H1 (cell line): ENCODE data around the gene RIPOR3. TPM values are rescaled to one million over a fixed set of nuclear protein-coding genes. Genes with fewer than 3 reads are reported as not detected.

Experiments used
- CTCF ChIA-PET: fragments of 300-600 bp; sonication (Branson Sonifier 250); formaldehyde crosslinking; loops from one replicate; lab custom pipeline; 2021; ENCODE audit not compliant: partially characterized antibody; lab: Charles Lee
- POLR2A ChIA-PET: fragments of 300-600 bp; sonication (Branson Sonifier 250); formaldehyde crosslinking; loops from one replicate; lab custom pipeline; 2021; ENCODE audit warnings: inconsistent platforms; ENCODE audit not compliant: partially characterized antibody; lab: Charles Lee
- DNase-seq, 2 experiments: peaks; one replicate each; pipeline versions ENCODE4 v3.0.0 to v3.0.0-alpha.2; 2010 to 2022; ENCODE audit warnings: low spot score in 2 of 2, low read depth in 1 of 2, mixed read lengths in 1 of 2
- FAIRE-seq: peaks from 2 replicates; lab custom pipeline; 2011; peaks lifted over from hg19 to GRCh38; lab: Jason Lieb, UNC
- H2AFZ ChIP-seq: 2 replicates; pipeline ENCODE4 v1.8.1; 2012; ENCODE audit warnings: low read length, inconsistent platforms
- H2AK5ac ChIP-seq: 2 replicates; pipeline ENCODE4 v1.6.1; 2013; ENCODE audit warnings: low read depth, low read length
- H2BK120ac ChIP-seq: replicated peaks from 2 replicates; pipeline ENCODE3; 2013; ENCODE audit warnings: low read depth, low read length, inconsistent platforms
- H2BK12ac ChIP-seq: 2 replicates; pipeline ENCODE4 v1.6.1; 2013; ENCODE audit warnings: low read depth, low read length
- H2BK15ac ChIP-seq: 2 replicates; pipeline ENCODE4 v1.6.1; 2013; ENCODE audit warnings: low read length
- H2BK20ac ChIP-seq: 2 replicates; pipeline ENCODE4 v1.6.1; 2013; ENCODE audit warnings: low read length
- H2BK5ac ChIP-seq: 2 replicates; pipeline ENCODE4 v1.6.1; 2013; ENCODE audit warnings: low read depth, low read length
- H3K14ac ChIP-seq: 2 replicates; pipeline ENCODE4 v1.6.1; 2013; ENCODE audit warnings: inconsistent platforms; ENCODE audit not compliant: insufficient read length
- H3K18ac ChIP-seq: 2 replicates; pipeline ENCODE4 v1.6.1; 2013; ENCODE audit warnings: low read length; ENCODE audit errors: extremely low read depth
- H3K23ac ChIP-seq: 2 replicates; pipeline ENCODE4 v1.6.1; 2013; ENCODE audit warnings: inconsistent platforms; ENCODE audit not compliant: insufficient read length
- H3K23me2 ChIP-seq: 2 replicates; pipeline ENCODE4 v1.6.1; 2013; ENCODE audit warnings: low read depth, low read length
- H3K27ac ChIP-seq: 2 replicates; pipeline ENCODE4 v1.6.1; 2011; ENCODE audit warnings: low read depth, low read length, inconsistent platforms
- H3K27me3 ChIP-seq, 4 experiments: replicated peaks in 1 of 4; 1 replicate in 1 of 4; 2 replicates in 3 of 4; pipeline versions ENCODE4 v1.6.1 to v1.8.1; 2011 to 2013; ENCODE audit warnings: low read length in 3 of 4, mild to moderate bottlenecking in 3 of 4, inconsistent platforms in 2 of 4, mixed read lengths in 2 of 4, moderate library complexity in 1 of 4; ENCODE audit not compliant: control insufficient read depth in 3 of 4, insufficient read depth in 3 of 4; ENCODE audit errors: extremely low read depth in 1 of 4
- H3K36me3 ChIP-seq, 4 experiments: 2 replicates each; pipeline versions ENCODE4 v1.6.1 to v1.8.1; 2011 to 2013; ENCODE audit warnings: mild to moderate bottlenecking in 4 of 4, low read length in 3 of 4, moderate library complexity in 2 of 4, control low read depth in 1 of 4, inconsistent platforms in 1 of 4; ENCODE audit not compliant: insufficient read depth in 4 of 4, control insufficient read depth in 2 of 4
- H3K4ac ChIP-seq: replicated peaks from 2 replicates; pipeline ENCODE3; 2013; ENCODE audit warnings: low read length, low read depth, mixed read lengths, inconsistent platforms; ENCODE audit not compliant: insufficient read length
- H3K4me1 ChIP-seq, 4 experiments: replicated peaks in 1 of 4; 1 replicate in 1 of 4; 2 replicates in 3 of 4; pipeline versions ENCODE4 v1.6.1 to v1.8.1; 2011 to 2013; ENCODE audit warnings: low read length in 3 of 4, inconsistent platforms in 2 of 4, mixed read lengths in 1 of 4; ENCODE audit not compliant: insufficient read depth in 4 of 4, control insufficient read depth in 3 of 4
- H3K4me2 ChIP-seq, 2 experiments: 2 replicates each; pipeline versions ENCODE4 v1.6.1 to v1.8.1; 2011 to 2013; ENCODE audit warnings: low read depth in 2 of 2, low read length in 2 of 2, control low read depth in 1 of 2, inconsistent platforms in 1 of 2, mild to moderate bottlenecking in 1 of 2; ENCODE audit not compliant: insufficient read depth in 1 of 2
- H3K4me3 ChIP-seq, 4 experiments: fragments of 200-600, 300-600 bp in 1 of 4; sonication (generic), shearing (Covaris generic), sonication (Bioruptor Twin) in 1 of 4; 2 replicates each; pipeline versions ENCODE4 v1.5.1 to v1.8.1; 2011 to 2016; ENCODE audit warnings: low read length in 4 of 4, low read depth in 3 of 4, control low read depth in 2 of 4, inconsistent platforms in 2 of 4, mild to moderate bottlenecking in 2 of 4, mixed read lengths in 1 of 4, moderate library complexity in 1 of 4; ENCODE audit not compliant: insufficient read depth in 2 of 4; ENCODE audit errors: extremely low read depth in 1 of 4
- H3K56ac ChIP-seq: replicated peaks from 2 replicates; pipeline ENCODE3; 2013; ENCODE audit warnings: low read depth, mild to moderate bottlenecking, mixed read lengths, low read length, inconsistent platforms; ENCODE audit not compliant: insufficient read length
- H3K79me1 ChIP-seq: 2 replicates; pipeline ENCODE4 v1.6.1; 2013; ENCODE audit warnings: low read depth, low read length, control low read depth
- H3K79me2 ChIP-seq, 2 experiments: 2 replicates each; pipeline versions ENCODE4 v1.6.1 to v1.8.1; 2012 to 2013; ENCODE audit warnings: low read length in 2 of 2, mild to moderate bottlenecking in 2 of 2, inconsistent platforms in 1 of 2; ENCODE audit not compliant: insufficient read depth in 2 of 2, control insufficient read depth in 1 of 2
- H3K9ac ChIP-seq, 4 experiments: replicated peaks in 1 of 4; 1 replicate in 1 of 4; 2 replicates in 3 of 4; pipeline versions ENCODE4 v1.6.1 to v1.8.1; 2011 to 2013; ENCODE audit warnings: low read depth in 3 of 4, low read length in 3 of 4, control low read depth in 2 of 4, mild to moderate bottlenecking in 2 of 4, moderate library complexity in 2 of 4, inconsistent platforms in 1 of 4; ENCODE audit errors: extremely low read depth in 1 of 4
- H3K9me3 ChIP-seq, 2 experiments: 2 replicates each; pipeline versions ENCODE4 v1.6.1 to v1.8.1; 2012 to 2013; ENCODE audit warnings: mild to moderate bottlenecking in 2 of 2, moderate library complexity in 2 of 2, control low read depth in 1 of 2, inconsistent platforms in 1 of 2, low read depth in 1 of 2, low read length in 1 of 2, mixed read lengths in 1 of 2; ENCODE audit not compliant: insufficient read depth in 2 of 2
- H4K20me1 ChIP-seq, 2 experiments: replicated peaks in 1 of 2; 2 replicates each; pipeline versions ENCODE3 to v1.8.1; 2011 to 2013; ENCODE audit warnings: inconsistent platforms in 2 of 2, low read length in 2 of 2, mild to moderate bottlenecking in 1 of 2; ENCODE audit not compliant: insufficient read depth in 2 of 2, control insufficient read depth in 1 of 2
- H4K5ac ChIP-seq: 2 replicates; pipeline ENCODE4 v1.6.1; 2013; ENCODE audit warnings: low read length, low read depth, mixed read lengths, inconsistent platforms; ENCODE audit not compliant: insufficient read length
- H4K8ac ChIP-seq: 2 replicates; pipeline ENCODE4 v1.8.0; 2013; ENCODE audit warnings: mild to moderate bottlenecking, moderate library complexity, low read length, inconsistent platforms; ENCODE audit not compliant: insufficient read depth; ENCODE audit errors: extremely low read depth
- H4K91ac ChIP-seq: replicated peaks from 2 replicates; pipeline ENCODE3; 2013; ENCODE audit warnings: low read length, mixed read lengths, inconsistent platforms; ENCODE audit not compliant: insufficient read length
- SUZ12 ChIP-seq: fragments of 200-600 bp; sonication (generic); IDR thresholded peaks from 2 replicates; pipeline ENCODE4 v1.6.1; 2012; ENCODE audit warnings: mild to moderate bottlenecking, inconsistent platforms, low read length, moderate library complexity, mixed read lengths
- WGBS, 2 experiments: shearing (Covaris generic) in 1 of 2; methylation state at CpG; one replicate each; pipeline versions ENCODE4 v1.1.6 to v1.1.7; 2013 to 2015; ENCODE audit warnings: low lambda C conversion rate in 2 of 2, mixed read lengths in 2 of 2, inconsistent platforms in 1 of 2, low coverage in 1 of 2, missing lambda C conversion rate in 1 of 2; ENCODE audit not compliant: insufficient replicate concordance in 2 of 2, insufficient coverage in 1 of 2, insufficient read length in 1 of 2; ENCODE audit errors: extremely low coverage in 1 of 2, missing lambda C conversion rate in 1 of 2; 5-methylcytosine and 5-hydroxymethylcytosine counted together
- polyA plus RNA-seq, 7 experiments: library from polyadenylated mRNA; depleted of rRNA in 3 of 7; stranded (reverse) in 5 of 7; unstranded in 2 of 7; fragments of >200 nt in 5 of 7; fragments of 200-250 nt in 2 of 7; gene quantifications; 1 replicate in 5 of 7; 2 replicates in 1 of 7; 4 replicates in 1 of 7; pipeline versions ENCODE4 v1.2.1 to v1.2.3, GENCODE V29; 2011 to 2013; ENCODE audit warnings: missing spikeins in 2 of 7, mixed read lengths in 2 of 7
- total RNA-seq: library from RNA; stranded (reverse); fragmentation: NEBNext Ultra II Directional; extraction: Animal tissue kit (Norgen Biotek cat#: 25700); gene quantifications from 2 replicates; pipeline ENCODE4 v1.2.1, GENCODE V29; 2021

RIPOR3 gene
- total and polyA plus RNA-seq, 2 of the 8 experiments (the other 6 are each of a cell fraction or from before 2014, with no cell fraction given): 3.6 to 4.5 TPM

DNA sequence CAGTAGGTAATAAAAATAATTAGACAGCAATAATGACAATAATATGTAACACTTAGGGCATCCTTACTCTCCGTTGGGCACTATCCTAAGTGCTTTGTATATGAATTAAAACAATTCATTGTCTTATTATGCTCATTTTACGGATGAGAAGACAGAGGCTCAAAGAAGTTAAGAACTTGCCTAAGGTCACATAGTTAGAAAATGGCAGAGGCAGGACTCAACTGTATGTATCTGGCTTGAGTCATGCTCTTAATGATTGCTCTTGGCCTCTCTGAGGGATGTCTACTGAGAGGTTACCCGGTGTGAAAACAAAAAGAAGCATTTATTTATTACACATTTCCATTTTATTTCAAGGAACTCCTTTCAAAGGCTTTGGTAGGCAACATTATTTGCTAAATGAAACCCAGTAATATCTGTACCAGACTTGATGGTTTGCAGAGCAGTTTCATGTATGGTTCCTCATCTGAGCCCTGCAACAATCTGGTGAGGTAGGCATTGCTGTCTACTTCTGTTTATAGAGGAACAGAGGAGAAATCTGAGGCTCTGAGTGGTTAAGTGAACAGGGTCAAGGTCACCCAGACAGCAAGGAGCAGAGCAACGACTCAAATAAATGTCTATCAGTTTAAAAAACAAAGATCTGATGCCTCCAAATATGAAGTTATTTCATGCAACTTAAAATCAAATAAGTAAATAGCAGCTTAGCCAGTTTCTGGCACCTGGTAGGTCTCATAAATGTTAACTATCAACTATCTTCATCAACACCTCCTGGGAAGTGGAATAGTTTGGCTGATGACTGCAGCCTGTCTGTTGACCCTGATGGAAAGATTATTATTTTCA lies 35.8 kb upstream of the RIPOR3 start:
- no peak for FAIRE-seq
- Histone ChIP-seq H3K9me3 (no peaks in the 10 kb centered on the region), H3K79me1 (no peaks in the 10 kb centered on the region), H4K8ac (no peak overlapping the region), H3K36me3 (no peaks in the 10 kb centered on the region), H4K5ac (no peak overlapping the region), H3K27ac (no peak overlapping the region), H2BK20ac (no peak overlapping the region), H3K23me2 (peaks cover 7% of the 10 kb centered on the region), H3K14ac (no peak overlapping the region), H2BK5ac (no peak overlapping the region), H2BK12ac (no peak overlapping the region), H3K9ac (no peak overlapping the region), H2AFZ (no peak overlapping the region), H3K23ac (no peak overlapping the region), H3K4me3 (no peak overlapping the region), H3K4me1 (peaks cover 2 to 12% (median 10%) of the 10 kb centered on the region in 4 experiments; a peak in 5 of 7 replicates), H3K18ac (no peak overlapping the region), H4K91ac (no peak overlapping the region), H3K27me3 (no peaks in the 10 kb centered on the region), H3K4me2 (no peak overlapping the region), H3K4ac (no peak overlapping the region), H3K56ac (no peak overlapping the region), H3K79me2 (peaks cover 0 to 3% of the 10 kb centered on the region in 2 experiments; a peak in 3 of 4 replicates), H4K20me1 (no peaks in the 10 kb centered on the region), H2BK15ac (no peak overlapping the region), H2AK5ac (no peak overlapping the region), H2BK120ac (no peak overlapping the region)
- ChIA-PET CTCF (interaction anchor here (0.5 to 2.9 kb wide), 13 partner anchors 9 to 101 kb away, joined by 3 to 15 read pairs (median 3); no protein-coding TSS in a partner anchor), POLR2A (interaction anchor here (1.2 kb wide), 1 partner anchor 57 kb away, joined by 3 read pairs; no protein-coding TSS in a partner anchor)
- 80% methylated on average over 4 of the region's 4 CpGs; no CpG with 5 or more reads in 1 of the 2 experiments for WGBS, 2 experiments
- DNase-seq: no peak
- no peak for TF ChIP-seq SUZ12
